Measurements from ENCODE around the gene TUBB2B.

GRCh38 chr6:3218266-3218665, 9.2 kb downstream of the TUBB2B start:
- TF ChIP-seq CTCF (conservative IDR thresholded peaks at IDR 0.05; ENCODE audit: low read depth, low read length) (no peak), EZH2 (IDR thresholded peaks at IDR 0.05; ENCODE audit: borderline replicate concordance, low read depth, low read length, poor library complexity, severe bottlenecking) (no peak)

All from A673 (cell line).